GM19372 (cell line): ENCODE results near the gene RGS10.
"Not testable (repeated sequence)": the region's sequence is repeated elsewhere in the genome, so short reads cannot be mapped to it uniquely, and the experiment has no call there.

ENCODE experiments used
- ATAC-seq: cut with Tn5 transposase; IDR thresholded peaks from one replicate; pipeline ENCODE4 v1.9.1; 2021; ENCODE audit warnings: mild to moderate bottlenecking, low read depth, moderate library complexity; ENCODE audit not compliant: unreplicated experiment

Gene RGS10, protein sequence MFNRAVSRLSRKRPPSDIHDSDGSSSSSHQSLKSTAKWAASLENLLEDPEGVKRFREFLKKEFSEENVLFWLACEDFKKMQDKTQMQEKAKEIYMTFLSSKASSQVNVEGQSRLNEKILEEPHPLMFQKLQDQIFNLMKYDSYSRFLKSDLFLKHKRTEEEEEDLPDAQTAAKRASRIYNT

GRCh38 chr10:119542357-119542987 is at the start of gene RGS10:
Gene RGS10, minus strand, starts transcription at chr10:119542719. Its CDS starts 81 bp downstream, at chr10:119542638.
- peak; percentile 75 for ATAC-seq

DNA sequence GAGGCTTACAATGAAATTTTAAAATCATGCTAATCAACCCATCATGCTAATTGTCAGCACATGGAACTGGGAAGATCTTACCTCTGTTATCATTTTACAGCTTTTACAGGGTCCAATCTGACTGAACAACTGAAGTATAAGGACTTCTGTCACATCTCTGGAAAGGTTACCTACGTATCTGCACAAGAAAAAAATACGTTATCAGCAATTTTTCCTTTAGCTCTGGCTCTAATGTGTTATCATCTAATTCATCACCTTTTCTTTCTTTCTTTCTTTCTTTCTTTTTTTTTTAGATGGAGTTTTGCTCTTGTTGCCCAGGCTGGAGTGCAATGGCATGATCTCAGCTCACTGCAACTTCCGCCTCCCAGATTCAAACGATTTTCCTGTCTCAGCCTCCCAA is 45.6 kb upstream of the RGS10 start:
- no peak for ATAC-seq

GRCh38 chr10:119578355-119578754 is 35.8 kb upstream of the RGS10 start:
- ATAC-seq = no peak

GRCh38 chr10:119575991-119576390 is 33.5 kb upstream of the RGS10 start:
- ATAC-seq = no peak

DNA sequence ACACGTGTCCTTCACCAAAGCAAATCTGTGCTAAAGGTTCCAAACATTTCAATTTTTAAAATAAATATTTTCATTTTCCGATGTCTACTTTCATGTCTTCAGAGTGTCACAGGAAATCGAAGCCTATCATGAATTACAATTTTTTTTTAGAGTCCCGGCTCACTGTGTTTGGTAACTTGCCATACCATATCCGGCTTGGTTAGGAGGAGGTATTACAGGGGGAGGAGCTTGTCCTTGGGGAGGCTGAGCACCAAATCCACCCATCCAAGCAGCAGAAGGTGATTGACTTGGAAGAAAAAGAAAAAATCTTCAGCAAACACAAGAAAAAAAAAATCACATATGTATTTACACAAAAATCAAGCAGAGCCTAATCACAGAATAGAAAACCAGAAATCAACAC is 33.0 kb upstream of the RGS10 start:
- ATAC-seq = no peak

- ATAC-seq = no peak
Observed at GRCh38 chr10:119567978-119568377, 25.5 kb upstream of the RGS10 start.

GRCh38 chr10:119562097-119562496 is 19.6 kb upstream of the RGS10 start:
- no peak for ATAC-seq

DNA sequence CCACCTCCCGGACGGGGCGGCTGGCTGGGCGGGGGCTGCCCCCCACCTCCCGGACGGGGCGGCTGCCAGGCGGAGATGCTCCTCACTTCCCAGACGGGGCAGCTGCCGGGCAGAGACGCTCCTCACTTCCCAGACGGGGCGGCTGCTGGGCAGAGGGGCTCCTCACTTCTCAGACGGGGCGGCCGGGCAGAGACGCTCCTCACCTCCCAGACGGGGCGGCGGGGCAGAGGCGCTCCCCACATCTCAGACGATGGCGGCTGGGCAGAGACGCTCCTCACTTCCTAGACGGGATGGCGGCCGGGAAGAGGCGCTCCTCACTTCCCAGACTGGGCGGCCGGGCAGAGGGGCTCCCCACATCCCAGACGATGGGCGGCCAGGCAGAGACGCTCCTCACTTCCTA is 17.0 kb upstream of the RGS10 start:
- ATAC-seq = not testable (repeated sequence)

- not testable (repeated sequence) for ATAC-seq
Observed at GRCh38 chr10:119556081-119556480, 13.6 kb upstream of the RGS10 start.

DNA sequence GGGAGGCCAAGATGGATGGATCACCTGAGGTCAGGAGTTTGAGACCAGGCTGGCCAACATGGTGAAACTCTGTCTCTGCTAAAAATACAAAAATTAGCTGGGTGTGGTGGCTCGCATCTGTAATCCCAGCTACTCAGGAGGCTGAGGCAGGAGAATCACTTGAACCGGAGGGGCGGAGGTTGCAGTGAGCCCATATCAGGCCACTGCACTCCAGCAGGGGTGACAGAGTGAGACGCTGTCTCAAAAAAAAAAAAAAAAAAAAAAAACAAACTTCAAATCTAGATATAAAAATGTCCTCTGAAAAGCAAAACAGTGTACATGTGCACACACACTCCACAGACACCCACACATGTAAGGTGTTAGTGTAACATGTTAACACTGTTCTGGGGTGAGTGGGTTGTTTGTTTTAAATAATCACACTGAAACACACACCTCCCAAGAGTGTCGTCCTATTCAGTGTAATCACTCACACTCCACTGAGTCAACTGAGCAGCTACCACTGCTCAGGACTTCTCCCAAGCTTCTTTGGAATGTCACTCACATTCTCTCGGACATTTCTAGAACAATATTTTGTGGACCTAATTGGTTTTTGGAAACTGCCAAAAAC is 12.8 kb upstream of the RGS10 start:
- no peak for ATAC-seq

- ATAC-seq = no peak
Observed at GRCh38 chr10:119550827-119551226, 8.3 kb upstream of the RGS10 start.

DNA sequence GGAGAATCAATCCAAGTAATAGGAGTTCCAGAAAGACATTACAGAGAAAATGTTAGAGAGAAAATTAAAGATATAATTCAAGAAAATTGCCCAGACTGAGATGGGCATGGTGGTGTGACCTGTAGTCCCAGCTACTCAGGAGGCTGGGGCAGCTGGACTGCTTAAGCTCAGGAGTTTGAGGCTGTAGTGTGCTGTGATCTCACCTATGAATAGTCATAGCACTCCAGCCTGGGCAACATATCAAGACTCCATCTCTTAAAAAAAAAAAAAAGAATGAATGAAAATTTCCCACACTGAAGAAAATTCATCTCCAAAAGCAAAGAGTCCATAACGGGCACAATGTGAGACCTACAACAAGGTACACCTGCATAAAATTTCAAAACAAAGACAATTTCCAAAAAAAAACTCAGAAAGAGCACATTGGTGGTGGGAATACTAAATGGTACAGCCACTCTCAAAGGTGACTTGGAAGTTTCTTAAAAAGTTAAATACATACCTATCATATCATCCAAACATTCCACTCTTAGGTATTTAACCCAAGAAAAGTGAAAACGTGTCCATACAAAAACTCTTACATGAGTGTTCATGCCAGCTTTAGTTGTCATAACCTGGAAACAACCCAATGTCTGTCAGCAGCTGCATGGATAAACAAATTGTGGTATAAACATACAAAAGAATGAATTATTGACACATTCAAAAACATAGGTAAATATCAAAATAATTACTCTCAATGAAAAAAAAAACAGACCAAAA is 6.9 kb upstream of the RGS10 start:
- ATAC-seq = no peak

DNA sequence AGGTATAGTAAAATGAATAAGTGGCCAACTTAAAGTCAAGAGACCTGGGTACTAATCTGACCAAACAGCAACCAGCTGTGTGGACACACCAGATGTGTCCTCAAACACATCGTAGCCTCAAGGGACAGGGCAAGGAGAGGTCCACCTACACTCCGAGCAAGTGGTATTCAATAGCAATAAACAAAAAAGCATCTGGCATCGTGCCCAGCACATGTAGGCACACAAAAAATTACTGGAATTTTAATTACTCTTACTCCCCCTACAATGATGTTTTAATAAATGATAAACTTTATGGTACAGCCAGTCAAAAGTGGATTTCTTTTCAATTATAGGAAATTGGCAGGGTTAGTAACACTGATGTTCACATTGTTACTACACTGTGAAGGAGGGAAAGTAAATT is 3.5 kb upstream of the RGS10 start:
- no peak for ATAC-seq

GRCh38 chr10:119545310-119545709 is 2.8 kb upstream of the RGS10 start:
- ATAC-seq = no peak

- no peak for ATAC-seq
Observed at GRCh38 chr10:119543814-119544642, 1.5 kb upstream of the RGS10 start.

- peak; percentile 41 for ATAC-seq
Observed at GRCh38 chr10:119542988-119543813, 682 bp upstream of the RGS10 start.

DNA sequence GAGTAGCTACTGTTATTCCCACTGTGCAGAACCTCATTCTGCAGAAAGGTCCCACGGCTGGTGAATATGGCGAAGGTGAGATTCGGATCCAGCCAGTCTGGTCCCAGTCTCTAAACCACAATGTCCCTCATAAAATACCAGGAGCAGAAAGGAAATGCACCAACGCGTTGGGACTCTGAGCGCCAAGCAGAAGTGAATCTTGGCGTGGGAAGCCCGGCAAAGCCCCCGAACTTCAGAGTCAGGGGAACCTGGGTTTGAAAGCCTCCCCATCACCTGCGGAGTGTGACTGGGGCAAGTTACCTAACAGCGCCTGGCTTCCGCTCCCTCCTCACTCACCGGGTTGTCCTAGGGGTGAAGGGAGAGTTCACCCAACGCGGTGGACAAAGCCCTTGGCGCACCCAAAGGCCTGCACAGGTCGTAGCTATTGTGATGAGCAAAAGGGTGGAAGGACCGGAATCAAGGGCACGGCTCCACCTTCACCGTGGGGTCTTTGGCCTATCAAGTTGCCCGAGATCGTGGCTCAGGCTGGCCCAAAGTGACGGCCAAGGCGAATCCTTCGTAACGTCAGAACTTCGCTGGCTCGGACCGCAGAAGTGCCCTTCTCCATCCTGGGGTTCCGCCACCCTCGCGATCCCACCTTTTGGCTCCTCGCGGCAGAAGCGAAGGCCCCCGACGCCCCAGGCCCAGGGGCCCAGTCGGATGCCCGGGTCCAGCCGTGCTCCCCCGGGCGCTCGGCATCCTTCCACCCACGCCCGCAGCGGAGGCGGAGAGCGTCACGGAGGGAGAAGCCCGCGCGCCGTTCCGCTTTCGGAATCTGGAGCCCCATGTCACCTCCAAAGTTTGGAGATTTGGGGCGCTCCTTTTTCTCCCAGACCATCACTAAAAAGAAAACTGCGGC is 811 bp downstream of the RGS10 start:
- ATAC-seq = no peak

DNA sequence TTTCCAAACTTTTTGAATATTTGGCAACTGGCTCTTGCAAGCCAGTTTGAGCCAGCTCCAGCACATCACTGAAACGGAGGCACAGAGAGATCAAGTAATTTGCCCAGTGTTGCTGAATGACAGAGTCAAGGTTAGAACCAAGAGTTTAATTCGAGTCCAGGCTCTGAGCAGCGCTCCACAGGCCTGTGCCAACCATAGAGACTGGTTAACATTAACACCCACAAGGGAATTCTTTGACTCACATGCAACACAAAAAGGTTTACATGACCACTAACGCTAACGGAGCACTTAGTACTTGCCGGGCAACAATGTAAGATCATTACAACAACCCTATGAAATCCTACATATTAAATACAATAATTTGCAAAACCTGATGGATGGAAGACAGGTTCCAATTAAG is 1.5 kb downstream of the RGS10 start:
- ATAC-seq = no peak

- ATAC-seq = no peak
Observed at GRCh38 chr10:119540038-119540437, 2.5 kb downstream of the RGS10 start.
